ENCODE results near the gene HIP1.

DNA sequence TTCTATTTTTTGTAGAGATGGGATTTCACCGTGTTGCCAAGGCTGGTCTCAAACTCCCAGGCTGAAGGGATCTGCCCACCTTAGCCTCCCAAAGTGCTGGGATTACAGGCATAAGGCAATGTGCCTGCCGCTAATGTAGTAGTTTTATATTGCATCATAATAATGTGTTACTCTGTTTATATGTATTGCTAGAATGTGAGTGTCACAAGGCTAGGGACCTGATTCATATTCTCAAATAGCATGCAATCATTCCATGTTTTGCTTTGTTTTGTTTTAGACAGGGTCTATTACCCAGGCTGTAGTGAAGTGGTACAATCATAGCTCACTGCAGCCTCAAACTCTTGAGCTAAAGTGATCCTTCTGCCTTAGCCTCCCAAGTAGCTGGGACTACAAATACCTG lies 19.8 kb upstream of the HIP1 start:
- TF ChIP-seq CTCF (IDR thresholded peaks at IDR 0.05; ENCODE audit: insufficient read depth, low read depth, low read length) (no peak), EZH2 (IDR thresholded peaks at IDR 0.05; ENCODE audit: insufficient read depth, low read length) (no peak)

Data from astrocyte (in vitro differentiated cells and primary cell).